Omental fat pad (tissue), 4 donors: ENCODE results near the gene FAM186B. TPM values are rescaled to one million over a fixed set of nuclear protein-coding genes. Genes with fewer than 3 reads are reported as not detected.

Source experiments
- ATAC-seq: fragments of 150-250 bp; one replicate; pipeline ENCODE4 v1.9.1; 2016; ENCODE audit warnings: mild to moderate bottlenecking, moderate library complexity; ENCODE audit not compliant: low FRiP score
- DNase-seq: peaks from one replicate; pipeline ENCODE4 v3.0.0-alpha.2; 2019; ENCODE audit warnings: low spot score
- CTCF ChIP-seq, 3 donors: fragments of 450-650 bp; IDR thresholded peaks; one replicate each; pipeline ENCODE4 v1.5.1; 2016 to 2017; ENCODE audit warnings: antibody characterized with exemption in 3 of 3, mild to moderate bottlenecking in 3 of 3, moderate library complexity in 2 of 3
- total RNA-seq, 4 donors: library from RNA; depleted of rRNA; stranded (reverse); fragments of >200 nt; gene quantifications; one replicate each; pipeline ENCODE4 v1.1.0, GENCODE V29; 2016

Gene FAM186B
- total RNA-seq, 4 donors from 2014 or later, result 0.25 to 0.84 (median 0.48) TPM; not detected in 1

GRCh38 chr12:49633703-49634345 is 28.4 kb upstream of the FAM186B start:
- ATAC-seq, result no peak
- no peak for DNase-seq
- TF ChIP-seq CTCF (IDR thresholded peaks at IDR 0.05), result no peak

- TF ChIP-seq CTCF (IDR thresholded peaks at IDR 0.05), result no peak
- DNase-seq, result no peak
These were observed 27.7 kb upstream of the FAM186B start for GRCh38 chr12:49632986-49633702.

GRCh38 chr12:49632401-49632800 is 27.0 kb upstream of the FAM186B start:
- TF ChIP-seq CTCF (IDR thresholded peaks at IDR 0.05), result no peak
- no peak for ATAC-seq

More at GRCh38 chr12:49632986-49633702, 27.7 kb upstream of the FAM186B start:
- ATAC-seq, result no peak

GRCh38 chr12:49631336-49631907 is 26.0 kb upstream of the FAM186B start:
- TF ChIP-seq CTCF (IDR thresholded peaks at IDR 0.05), result no peak
- ATAC-seq, result no peak
- DNase-seq, result no peak

More at GRCh38 chr12:49632401-49632800, 27.0 kb upstream of the FAM186B start:
- DNase-seq, result no peak

GRCh38 chr12:49627752-49628360 is 22.4 kb upstream of the FAM186B start:
- TF ChIP-seq CTCF (IDR thresholded peaks at IDR 0.05), result no peak
- ATAC-seq, result no peak

GRCh38 chr12:49626836-49627235 is 21.4 kb upstream of the FAM186B start:
- ATAC-seq, result no peak
- no peak for TF ChIP-seq CTCF (IDR thresholded peaks at IDR 0.05)
- DNase-seq, result no peak

More at GRCh38 chr12:49627752-49628360, 22.4 kb upstream of the FAM186B start:
- no peak for DNase-seq
